ENCODE measurements around the gene ZDHHC11B.
"Not testable (repeated sequence)": the region's sequence is repeated elsewhere in the genome, so short reads cannot be mapped to it uniquely, and the experiment has no call there.

ZDHHC11B gene

DNA sequence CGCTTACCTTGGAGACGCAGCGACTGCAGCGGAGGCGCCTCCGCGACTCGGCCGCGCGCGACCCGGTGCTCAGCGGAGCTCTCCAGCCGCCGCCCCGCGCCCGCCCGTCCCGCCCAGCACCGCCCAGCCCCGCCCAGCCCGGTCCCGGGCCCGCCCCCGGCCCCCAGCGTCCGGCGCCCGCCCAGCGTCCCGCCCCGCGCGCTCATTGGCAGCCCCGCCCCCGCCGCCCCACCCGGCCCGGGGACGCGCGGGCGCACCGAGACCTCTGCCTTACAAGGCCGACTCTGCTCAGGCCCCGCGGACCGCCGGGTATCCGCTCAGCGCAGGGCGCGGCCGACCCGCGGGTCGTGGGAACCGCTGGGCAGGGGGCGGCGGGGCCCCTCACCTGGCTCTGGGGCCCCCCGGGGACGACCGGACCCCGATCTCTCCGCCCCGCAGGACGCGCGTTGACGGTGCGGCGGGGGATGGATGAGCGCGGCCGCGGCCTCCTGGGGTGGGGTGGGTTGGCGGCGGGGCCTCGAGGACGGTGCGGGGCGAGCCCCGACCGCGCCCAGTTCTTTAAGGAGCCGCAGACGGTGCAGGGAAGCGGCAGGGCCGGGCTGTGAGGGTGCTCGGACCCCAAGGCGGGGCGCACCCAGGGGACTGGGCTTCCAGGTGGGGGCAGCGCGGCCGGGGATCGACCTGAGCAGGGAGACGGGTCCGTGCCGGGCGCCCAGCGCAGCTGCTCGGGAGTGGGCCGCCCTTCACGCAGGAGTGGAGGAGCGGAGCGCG is 91.1 kb downstream of the ZDHHC11B start, which contains the start of gene TPPP:
Gene TPPP, minus strand, starts transcription at position 82 of the 771 bp plus-strand sequence. CDS start 15,292 bp downstream, outside the sequence.
- not testable (repeated sequence) for FAIRE-seq

DNA sequence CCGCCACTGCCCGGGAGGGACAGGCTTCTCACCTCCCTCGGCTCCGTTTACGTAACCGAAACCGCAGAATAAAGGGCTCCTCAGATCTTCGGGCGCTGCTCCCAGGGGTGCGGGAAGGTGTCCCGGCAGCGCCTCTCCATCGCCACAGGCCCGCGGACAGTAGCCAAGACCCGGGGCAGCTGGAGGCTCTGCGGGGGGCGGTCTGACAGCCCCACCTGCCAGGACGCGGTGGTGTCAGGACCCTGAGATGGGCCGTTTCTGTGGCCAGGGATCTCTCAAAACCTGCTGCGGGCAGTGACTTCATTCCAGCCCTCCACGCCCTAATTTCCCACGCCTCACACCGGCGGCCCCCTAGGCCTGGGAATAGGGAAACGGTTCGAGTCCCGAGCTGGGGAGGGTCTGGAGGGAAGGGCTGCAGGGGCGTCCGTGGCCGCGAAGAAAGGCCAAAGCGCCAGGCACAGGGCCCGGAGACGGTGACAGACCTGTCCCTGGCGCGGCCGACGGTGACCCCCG is 91.9 kb downstream of the ZDHHC11B start:
- DNase-seq (ENCODE audit: extremely low spot score, insufficient read length, low read depth); FAIRE-seq: not testable (repeated sequence)

More for the DNA sequence above, 91.1 kb downstream of the ZDHHC11B start, which contains the start of gene TPPP:
- DNase-seq (ENCODE audit: extremely low spot score, insufficient read length, low read depth) = peak; percentile 75

DNA sequence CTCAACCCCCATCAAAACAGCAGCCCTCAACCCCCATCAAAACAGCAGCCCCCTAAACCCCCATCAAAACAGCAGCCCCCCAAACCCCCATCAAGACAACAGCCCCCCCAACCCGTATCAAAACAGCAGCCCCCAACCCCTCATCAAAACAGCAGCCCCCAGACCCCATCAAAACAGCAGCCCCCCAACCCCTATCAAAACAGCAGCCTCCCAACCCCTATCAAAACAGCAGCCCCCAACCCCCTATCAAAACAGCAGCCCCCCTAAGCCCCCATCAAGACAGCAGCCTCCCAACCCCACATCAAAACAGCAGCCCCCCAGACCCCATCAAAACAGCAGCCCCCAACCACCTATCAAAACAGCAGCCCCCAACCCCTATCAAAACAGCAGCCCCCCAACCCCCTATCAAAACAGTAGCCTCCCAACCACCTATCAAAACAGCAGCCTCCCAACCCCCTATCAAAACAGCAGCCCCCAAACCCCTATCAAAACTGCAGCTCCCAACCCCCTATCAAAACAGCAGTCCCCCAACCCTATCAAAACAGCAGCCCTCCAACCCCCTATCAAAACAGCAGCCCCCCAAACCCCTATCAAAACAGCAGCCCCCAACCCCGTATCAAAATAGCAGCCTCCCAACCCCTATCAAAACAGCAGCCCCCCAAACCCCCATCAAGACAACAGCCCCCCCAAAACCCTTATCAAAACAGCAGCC is 92.6 kb downstream of the ZDHHC11B start:
- no peak for FAIRE-seq
- no peak for DNase-seq (ENCODE audit: extremely low spot score, insufficient read length, low read depth)

DNA sequence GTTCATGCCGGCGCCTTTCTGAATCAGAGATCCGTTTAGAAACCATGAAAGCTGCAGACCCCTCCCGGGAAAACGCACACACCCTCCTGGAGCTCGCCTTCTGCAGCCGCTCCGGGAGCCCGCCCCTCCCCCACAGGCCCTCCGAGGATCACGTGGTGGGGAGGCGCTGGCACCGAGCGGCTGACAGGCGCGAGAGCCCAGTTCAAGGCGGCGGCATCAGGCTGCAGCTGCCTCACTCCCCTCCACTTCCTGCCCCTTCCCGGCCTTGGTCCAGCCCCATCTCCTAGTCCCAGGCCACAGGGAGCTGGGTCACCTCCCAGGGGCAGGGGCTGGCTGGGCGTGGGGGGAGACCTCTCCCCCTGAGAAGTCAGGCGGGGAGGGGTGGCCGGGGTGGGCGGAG is 93.5 kb downstream of the ZDHHC11B start:
- FAIRE-seq = not testable (repeated sequence)

DNA sequence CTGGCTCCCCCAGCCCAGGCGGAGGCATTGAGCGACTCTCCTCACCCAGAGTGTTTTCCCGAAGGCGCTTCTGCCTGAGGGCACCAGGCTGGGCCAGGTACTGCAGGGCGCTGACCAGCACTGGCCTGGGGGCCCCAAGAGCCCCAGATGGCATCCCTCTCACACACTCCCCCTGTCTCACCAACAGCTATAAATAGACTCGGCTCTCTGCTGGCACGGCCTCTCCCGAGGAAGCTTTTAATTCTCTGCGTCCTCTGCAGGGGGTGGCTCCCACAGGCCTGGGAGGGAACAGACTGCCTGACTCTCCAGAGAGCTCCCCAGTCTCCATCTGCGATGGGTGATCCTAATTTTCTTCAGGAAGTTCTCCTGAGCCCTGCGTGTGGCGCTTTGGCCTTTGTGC is 94.2 kb downstream of the ZDHHC11B start:
- not testable (repeated sequence) for FAIRE-seq; DNase-seq (ENCODE audit: extremely low spot score, insufficient read length, low read depth)

More for the DNA sequence above, 93.5 kb downstream of the ZDHHC11B start:
- not testable (repeated sequence) for DNase-seq (ENCODE audit: extremely low spot score, insufficient read length, low read depth)

DNA sequence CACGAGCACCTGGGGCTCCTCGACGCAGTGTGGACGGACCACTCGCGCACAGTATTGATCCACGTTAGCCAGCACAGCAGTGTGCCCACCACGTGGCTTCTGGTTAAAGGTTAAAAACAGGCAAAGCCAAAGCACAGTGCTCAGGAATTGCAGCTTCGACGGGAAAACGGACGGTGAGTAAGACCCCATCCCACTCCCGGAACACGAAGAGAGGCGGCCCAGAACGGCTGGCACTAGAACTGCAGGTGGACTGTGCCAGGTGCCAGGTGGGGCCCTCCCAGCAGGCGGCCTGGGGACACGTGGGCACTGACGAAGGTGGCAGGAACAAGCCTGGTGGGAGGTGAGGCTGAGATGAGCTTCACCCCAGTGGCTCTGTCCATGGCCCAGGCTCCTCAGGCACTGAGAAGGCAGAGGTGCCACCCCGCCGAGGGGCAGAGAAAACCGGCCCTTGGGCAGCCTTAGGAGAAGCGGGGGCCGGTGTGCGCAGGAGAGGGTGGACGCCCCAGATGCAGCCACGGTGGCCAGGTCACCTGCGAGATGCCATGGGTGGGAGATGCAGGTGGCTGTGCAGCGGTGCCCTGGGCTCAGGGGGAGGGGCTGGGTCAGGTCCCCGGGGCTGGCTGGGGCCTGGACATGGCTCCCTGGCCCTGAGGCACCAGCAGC is 96.0 kb downstream of the ZDHHC11B start:
- DNase-seq (ENCODE audit: extremely low spot score, insufficient read length, low read depth); FAIRE-seq: not testable (repeated sequence)

DNA sequence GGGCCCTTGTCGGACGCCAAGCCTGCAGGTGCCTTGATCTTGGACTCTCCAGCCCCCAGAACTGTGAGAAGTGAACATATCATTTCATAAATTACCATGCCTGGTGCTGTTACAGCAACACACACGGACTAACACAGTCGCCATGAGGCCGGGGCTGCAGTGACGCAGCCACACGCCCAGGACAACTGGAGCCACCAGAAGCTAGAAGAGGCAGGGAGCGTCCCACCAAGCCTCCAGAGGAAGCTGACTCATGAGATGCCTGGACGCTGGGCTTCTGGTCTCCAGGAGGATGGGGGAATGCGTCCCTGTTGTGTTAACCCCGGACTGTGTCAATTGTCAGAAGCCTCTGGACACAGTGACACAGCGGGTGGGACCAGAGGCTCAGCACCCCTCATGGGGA is 97.6 kb downstream of the ZDHHC11B start:
- not testable (repeated sequence) for FAIRE-seq; DNase-seq (ENCODE audit: extremely low spot score, insufficient read length, low read depth)

DNA sequence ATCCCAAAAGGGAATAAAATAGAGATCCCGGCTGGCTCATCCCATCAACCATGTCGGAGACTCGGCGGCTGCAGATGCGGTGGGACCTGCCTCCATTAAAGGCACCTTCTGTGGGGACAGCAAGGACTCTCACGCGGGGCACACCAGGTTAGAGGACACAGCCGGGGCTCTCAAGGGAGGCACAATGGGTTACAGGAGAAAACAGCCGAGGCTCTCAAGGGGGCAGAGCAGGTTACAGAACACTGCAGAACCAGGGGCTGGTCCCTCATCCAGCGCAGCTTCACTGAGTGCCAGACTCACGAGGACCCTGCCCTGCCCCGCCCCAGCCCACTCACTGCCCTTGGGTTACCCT is 98.4 kb downstream of the ZDHHC11B start:
- not testable (repeated sequence) for FAIRE-seq; DNase-seq (ENCODE audit: extremely low spot score, insufficient read length, low read depth)

DNA sequence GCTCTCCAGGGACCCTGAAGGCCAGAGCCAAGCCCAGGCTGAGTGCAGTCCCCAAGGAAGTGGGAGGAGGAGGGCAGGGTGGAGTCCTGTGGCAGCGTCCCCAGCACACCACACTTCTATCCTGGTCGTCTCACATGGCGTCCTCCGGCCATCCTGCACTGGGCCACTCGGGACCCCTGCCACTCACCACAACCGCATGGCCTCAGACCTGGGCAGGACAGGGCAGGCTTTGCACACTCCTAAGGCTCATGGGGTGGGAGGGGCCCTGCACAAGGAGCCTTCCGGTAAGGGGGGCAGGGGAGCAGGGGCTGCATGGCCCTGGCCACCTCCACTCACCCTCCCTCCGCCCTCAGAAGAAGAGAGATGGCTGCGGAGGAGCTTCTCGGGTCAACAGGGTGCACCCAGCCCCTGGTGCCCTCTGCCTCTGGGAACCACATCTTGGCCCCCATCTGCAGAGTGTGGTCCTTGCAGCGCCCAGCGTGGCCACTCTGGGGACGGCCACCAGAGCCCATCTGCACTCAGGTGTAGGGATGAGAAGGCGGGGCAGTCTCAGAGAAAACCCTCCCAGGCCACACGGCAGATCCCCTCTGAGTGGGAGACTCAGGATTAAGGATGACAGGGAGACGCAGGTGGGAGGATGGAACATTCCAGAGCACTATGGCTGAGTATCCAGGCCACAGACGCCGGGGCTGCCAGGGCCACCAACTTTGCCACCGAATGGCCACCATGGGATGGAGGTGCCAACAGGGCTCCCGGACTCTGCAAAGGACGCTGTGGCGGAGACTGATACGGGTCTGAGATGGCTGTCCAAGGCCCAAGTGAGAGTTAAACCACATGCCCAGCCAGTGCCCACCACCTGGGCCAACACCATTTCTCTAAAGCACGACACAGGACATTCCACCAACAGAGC is 99.0 kb downstream of the ZDHHC11B start:
- no peak for DNase-seq (ENCODE audit: extremely low spot score, insufficient read length, low read depth)
- FAIRE-seq = no peak

DNA sequence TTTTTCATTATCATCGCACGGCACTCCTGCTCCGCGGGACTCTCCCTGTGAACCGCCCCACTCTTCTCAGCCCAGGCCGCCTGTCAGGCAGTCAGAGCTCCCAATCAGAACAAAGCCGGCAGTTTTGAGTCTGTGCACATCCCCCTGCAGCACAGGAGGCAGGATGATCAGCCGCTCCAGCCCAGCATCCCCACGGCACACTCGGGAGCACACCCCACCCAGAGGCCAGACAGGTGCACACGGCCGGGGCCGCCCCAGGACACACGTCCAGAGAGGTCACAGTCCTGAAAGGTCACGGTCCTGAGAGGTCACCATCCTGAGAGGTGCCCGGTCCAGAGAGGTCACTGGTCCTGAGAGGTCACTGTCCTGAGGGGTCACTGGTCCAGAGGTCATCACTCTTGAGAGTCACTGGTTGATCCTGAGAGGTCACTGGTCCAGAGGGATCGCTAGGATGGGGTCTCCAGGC is 99.7 kb downstream of the ZDHHC11B start:
- DNase-seq (ENCODE audit: extremely low spot score, insufficient read length, low read depth) (no peak), FAIRE-seq (no peak)

DNA sequence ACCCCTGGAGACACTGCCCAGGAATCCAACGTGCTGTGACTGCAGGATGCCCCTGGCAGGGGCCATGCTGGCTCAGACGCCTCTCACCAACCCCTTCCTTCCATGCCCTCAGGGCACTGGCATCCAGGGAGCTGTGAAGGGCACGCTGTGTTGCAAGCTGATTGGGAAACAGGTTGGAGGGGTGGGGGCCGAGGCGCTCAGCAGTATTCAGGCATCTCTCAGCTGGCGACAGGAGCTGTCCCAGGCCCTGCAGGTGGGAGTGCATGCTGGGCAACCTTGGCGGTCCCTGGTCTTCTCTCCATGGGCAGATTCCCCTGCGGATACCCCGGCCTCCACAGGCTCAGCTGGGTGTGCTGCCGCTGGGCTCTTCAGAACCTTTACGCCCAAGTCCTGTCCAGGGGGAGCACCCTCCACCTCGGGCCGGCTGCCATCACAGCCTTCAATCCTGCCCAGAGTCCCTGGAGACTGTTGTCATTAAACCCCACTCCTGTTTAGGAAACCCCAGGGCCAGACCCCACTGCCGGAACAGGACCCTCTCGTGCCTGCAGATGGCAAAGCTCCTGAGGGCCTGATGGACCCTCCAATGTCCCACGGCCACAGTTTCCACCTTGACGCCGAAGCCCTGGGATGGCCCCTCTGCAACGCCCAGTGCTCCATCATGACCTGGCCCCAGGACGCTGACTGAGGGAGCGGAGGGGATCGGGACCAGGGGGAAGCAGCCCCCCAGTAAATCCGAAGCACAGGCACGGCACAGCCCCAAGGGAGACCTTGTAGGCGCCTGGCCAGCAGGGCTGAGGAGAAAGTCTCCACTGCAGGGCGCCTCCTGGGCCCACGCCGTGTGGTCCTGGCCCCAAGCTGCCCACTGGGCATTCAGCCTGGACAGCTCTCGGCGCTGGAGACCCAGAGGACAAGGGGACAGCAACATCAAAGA is 100.7 kb downstream of the ZDHHC11B start:
- DNase-seq (ENCODE audit: extremely low spot score, insufficient read length, low read depth) (no peak), FAIRE-seq (no peak)

DNA sequence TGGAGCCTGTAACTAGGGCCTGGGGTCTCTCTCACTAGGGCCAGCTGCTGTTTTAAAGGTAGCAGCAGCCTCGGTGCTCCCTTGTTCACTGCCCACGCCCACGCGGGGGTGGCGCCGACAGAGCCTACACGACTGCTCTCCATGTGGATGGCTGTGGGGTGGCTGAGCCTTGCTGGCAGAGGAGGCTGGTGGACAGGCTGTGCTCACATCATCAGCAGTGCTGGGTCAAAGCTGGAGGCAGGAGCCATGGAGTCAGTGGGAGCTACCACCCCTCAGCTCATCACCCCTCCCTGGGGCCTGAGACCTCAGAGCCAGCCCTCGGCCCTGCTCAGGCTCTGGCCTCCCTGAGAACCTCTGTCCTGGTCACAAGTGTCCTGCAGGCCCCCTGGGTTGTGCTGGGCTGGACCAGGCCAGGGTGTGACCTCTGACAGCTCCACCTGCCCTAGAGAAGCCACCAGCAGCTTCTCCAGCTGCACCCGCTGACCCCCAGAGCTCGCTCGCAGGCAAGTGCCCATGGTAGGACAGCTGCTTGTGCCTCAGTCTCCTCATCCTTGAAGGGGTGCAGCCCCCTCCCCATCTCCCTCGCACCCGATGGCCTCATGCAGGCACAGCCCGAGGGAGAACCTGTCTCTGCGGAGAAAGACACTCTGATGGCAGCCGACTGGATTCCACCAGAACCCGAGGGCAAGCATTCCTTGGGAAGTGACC is 101.7 kb downstream of the ZDHHC11B start:
- not testable (repeated sequence) for FAIRE-seq; DNase-seq (ENCODE audit: extremely low spot score, insufficient read length, low read depth)

DNA sequence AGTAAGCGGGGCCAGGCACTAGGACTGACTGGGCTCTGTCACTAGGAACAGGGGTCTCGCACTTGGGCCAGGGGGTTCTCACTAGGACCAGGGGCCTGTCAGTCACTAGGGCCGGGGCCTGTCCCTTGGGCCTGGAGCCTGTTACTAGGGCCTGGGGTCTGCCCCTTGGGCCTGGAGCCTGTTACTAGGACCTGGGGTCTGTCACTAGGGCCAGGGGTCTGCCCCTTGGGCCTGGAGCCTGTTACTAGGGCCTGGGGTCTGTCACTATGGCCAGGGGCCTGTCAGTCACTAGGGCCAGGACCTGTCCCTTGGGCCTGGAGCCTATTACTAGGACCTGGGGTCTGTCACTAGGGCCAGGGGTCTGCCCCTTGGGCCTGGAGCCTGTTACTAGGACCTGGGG is 102.3 kb downstream of the ZDHHC11B start:
- not testable (repeated sequence) for FAIRE-seq; DNase-seq (ENCODE audit: extremely low spot score, insufficient read length, low read depth)

DNA sequence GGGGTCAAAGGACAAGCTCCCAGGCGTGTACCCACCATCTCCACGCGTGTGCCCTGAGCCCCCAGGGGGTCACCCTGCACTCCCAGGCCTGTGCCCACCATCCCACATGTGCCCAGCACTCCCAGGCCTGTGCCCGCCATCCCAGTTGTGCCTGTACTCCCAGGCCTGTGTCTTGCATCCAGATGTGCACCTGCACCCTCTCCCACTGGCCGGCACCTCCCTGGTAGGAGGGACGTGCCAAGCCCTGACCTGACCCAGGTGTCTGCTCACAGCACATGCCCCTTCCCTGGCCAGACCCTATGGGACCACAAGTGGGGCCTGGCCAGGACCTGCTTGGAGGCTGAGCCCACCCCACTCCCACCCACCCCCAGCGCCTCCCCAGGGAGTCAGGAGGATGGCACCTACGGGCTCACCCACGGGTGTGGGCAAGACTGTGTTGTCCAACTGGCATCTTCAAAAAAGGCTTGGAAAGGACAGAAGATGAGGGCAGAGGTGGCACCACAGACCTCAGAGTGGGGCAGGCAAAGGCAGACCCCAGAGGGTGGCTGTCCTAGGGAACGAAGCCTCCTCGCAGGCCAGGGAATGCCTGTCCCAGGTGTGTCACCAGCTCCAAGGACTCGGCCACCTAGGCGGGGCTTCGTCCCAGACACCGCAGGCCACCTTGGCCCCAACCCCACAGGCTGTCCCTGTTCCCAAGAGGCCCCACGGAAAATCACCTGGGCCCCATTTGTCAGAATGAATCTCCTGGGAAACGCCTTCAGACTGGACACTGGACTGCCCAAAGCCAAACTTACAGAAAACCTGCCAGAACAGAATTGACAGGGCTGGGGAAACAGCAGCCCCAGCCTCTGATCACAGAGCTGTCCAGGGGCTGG is 103.0 kb downstream of the ZDHHC11B start:
- DNase-seq (ENCODE audit: extremely low spot score, insufficient read length, low read depth); FAIRE-seq: not testable (repeated sequence)

DNA sequence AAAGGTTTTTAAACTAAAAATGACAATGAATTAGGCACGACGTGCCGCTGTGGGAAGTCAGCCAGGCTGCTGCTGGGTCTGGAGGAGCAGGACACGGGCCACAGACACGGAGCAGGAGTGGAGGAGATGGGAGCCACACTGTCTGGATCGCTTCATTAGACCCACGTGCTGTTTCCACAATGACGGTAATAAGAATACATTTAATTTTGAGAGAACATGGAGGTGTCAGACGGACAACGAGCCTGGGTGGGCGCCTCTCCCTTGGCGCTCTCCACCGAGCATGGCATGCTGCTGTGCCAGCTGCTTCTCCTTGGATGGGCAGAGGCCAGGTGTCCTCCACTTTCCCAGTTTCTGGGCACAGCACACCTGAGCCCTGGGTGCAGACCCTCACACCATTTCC is 103.7 kb downstream of the ZDHHC11B start:
- not testable (repeated sequence) for FAIRE-seq; DNase-seq (ENCODE audit: extremely low spot score, insufficient read length, low read depth)

DNA sequence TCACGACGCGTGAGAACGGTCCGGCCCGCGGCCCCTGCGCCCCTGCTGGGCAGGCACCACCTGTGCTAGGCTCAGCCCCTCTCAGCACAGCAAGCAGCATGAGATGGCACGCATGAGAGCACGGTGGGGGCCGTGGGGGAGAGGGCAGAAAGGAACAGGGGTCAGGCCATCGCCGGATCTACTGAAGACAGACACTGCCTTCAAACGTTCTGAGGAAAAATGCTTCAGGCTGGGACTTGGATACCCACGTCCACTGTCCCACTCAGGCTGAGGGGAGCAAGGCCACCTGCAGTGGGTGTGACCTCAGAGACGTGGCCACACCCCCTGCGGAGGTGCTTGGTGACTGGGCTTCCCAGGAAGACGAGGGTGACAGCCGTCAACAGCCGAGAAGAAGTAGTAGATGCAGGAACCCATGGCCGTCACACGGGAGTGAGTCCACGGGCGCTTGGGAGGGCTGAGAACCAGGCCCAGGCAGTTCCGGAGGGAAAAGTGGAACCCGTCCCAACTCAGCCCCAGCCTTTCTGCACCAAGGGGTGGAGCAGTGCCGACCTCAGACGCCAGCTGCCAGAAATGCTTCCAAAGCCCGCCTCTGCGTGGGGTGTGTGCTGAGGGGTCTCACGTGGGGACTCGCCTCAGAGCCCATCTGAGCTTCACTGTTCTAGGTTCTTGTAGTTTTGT is 104.3 kb downstream of the ZDHHC11B start:
- DNase-seq (ENCODE audit: extremely low spot score, insufficient read length, low read depth); FAIRE-seq: not testable (repeated sequence)
